Measurements from ENCODE around the gene GTF2F1.
"Not testable (repeated sequence)": the region's sequence is repeated elsewhere in the genome, so short reads cannot be mapped to it uniquely, and the experiment has no call there.

Gene GTF2F1

DNA sequence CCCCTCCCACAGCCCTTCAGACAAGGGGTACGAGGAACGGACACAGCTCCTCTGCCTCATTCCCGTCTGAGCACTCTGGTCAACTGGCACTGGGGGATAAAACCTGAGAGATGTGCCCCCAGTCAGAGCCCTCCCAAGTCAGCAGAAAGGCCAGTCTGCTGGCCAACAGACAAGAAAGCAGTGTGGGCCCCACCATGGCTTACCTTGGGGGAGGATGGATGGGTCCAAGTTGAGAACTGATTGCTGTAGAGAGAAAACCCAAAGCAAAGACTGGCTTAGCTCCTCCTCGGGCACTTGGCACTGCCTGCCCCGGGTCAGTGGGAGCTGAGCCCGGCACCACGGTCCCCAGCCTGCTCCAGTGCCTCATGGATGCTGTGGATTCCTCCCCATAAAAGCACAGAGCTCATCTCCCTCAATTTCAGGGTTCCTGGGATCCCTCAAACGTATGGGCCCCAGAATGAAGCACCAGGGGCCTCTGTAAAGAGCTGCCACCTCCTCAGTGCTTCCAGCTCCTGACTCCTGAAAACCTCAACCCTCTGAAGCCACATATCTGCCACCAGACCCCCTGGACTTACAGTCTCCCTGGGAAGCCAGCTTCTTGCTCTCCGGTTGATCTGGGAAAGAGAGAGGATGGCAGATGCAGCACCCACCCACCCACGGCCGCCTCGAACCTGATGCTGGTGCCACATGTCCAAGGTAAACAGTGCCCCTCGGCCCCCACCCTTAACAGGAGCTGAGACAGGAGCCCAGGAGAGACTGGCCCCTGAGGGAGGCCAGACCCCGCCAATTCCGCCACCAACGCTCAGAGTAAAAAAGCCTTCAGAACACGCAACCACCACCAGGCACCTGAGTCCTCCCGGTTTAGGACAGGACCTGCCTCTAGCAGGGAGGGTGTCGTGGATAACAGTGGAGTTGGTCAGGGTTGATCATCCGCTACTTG, 28.4 kb upstream of the GTF2F1 start:
- DNase-seq (ENCODE audit: low read depth): no peak
- no peak overlapping the region for H3K4me3 ChIP-seq (ENCODE audit: low read depth, low read length)

GRCh38 chr19:6418562-6418932, 25.6 kb upstream of the GTF2F1 start:
- DNase-seq (ENCODE audit: low read depth): no peak

GRCh38 chr19:6417713-6418561, 25.0 kb upstream of the GTF2F1 start:
- DNase-seq (ENCODE audit: low read depth): peak; percentile 1
- H3K4me3 ChIP-seq (ENCODE audit: low read depth, low read length): no peak overlapping the region

More at GRCh38 chr19:6418562-6418932, 25.6 kb upstream of the GTF2F1 start:
- no peak overlapping the region for H3K4me3 ChIP-seq (ENCODE audit: low read depth, low read length)

- DNase-seq (ENCODE audit: low read depth): no peak
Measured at GRCh38 chr19:6416658-6417405, 23.9 kb upstream of the GTF2F1 start.

DNA sequence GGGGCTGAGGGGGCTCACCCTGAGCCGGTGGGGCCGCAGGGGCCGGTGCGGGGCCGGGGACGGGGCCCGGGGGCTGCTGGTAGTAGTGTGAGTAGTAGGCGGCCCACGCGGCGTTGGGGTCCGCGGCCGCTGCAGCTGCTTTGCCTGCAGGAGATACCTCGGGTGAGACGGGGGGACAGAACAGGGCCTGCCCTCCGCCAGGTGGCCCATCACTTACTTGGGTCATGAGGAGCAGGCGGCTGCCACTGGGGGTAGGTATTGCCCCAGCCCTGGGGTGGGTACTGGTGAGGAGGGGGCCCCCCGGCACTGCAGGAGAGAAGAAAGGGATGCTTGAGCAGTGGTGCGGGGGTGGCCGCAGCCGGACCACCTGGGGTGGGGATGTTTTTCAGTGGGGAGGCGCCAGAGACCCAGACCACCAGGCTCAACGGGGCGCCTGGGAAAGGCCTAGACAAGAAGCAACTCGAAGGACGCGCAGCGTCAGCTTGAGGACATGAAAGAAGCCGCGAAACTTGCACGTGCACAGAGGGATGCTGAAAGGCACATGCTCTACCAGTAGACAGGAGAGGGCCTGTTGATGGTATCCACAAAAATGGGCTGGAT, 22.7 kb upstream of the GTF2F1 start:
- no peak for DNase-seq (ENCODE audit: low read depth)
- H3K4me3 ChIP-seq (ENCODE audit: low read depth, low read length): no peak overlapping the region

More at GRCh38 chr19:6416658-6417405, 23.9 kb upstream of the GTF2F1 start:
- no peak overlapping the region for H3K4me3 ChIP-seq (ENCODE audit: low read depth, low read length)

DNA sequence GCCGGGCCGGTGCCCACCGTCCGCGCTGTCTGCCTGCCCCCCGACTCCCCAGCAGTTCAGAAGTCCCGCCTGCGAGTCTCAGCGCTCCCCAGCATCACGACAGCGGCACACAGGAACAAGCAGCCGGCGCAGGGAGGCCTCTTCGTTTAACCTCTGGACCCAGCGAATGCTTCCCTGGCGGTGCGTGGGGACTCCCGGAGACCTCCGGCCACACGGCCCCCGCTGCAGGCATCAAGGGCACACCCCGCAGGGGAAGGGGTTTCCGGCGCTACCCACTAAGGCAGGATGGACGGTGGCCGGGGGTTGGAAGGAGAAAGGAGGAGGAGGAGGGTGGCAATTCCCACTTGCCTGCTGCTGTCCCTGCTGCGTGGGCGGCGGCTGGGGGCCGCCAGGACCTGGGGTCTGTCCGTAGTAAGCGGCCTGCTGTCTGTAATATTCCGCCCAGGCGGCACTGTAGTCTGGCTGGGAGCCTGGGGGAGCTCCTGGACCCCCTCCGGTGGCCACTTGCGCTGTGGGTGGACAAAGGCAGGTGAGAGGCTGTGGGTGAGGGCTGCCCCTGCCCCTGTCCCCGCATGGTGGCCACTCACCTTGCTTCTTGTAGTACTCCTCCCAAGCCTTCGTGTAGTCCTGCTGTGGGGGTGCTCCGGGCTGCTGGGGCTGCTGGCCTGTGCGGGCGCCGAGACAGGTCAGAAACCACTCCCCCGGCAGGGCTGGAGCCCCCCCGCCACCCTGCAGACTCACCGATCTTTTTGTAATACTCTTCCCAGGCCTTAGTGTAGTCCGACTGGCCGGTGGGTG, 22.0 kb upstream of the GTF2F1 start:
- H3K4me3 ChIP-seq (ENCODE audit: low read depth, low read length): no peak overlapping the region
- DNase-seq (ENCODE audit: low read depth): no peak

DNA sequence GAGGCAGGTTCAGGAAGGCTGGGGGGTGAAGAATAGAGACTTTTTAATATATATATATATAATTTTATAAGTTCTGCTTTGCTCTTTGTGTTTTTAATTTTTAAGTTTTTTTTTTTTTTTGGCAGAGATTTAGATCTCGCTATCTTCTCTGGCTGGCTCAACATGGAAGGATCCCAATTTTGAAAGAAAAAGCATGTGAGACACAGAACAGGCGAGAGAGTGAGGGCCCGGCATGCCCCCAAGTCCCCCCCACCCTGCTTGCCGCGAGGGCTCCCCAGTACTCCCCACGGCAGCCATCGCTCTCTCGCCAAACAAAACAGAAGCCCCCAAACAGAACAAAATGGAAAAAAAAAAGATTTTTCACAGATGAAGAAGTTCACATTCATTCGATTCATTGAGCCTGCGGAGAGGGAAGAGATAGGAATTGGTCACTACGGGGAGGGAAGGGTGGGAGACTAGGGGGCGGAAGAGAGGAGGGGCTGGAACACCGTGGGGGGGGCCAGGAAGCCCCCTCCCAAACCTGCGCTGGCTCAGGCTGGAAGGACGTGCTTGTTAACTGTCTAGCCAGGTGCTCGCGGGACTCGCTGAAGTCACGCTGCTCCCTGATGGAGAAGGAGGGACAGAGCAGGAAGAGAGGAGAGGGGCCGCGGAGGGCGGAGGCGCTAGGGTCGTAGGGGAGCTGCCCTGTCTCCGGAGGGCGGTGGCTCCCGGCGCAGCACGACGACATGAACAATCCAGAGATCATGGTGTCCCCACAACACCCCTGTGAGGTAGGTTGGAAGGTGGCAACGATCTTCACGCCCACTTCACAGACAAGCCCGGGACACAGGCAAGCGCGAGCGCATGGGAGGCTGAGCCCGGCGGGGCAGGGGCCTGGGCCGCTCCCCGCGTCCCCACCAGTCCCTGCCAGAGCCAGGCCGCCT, 21.0 kb upstream of the GTF2F1 start:
- no peak for DNase-seq (ENCODE audit: low read depth)
- no peak overlapping the region for H3K4me3 ChIP-seq (ENCODE audit: low read depth, low read length)

GRCh38 chr19:6413291-6413690, 20.3 kb upstream of the GTF2F1 start:
- DNase-seq (ENCODE audit: low read depth): no peak

DNA sequence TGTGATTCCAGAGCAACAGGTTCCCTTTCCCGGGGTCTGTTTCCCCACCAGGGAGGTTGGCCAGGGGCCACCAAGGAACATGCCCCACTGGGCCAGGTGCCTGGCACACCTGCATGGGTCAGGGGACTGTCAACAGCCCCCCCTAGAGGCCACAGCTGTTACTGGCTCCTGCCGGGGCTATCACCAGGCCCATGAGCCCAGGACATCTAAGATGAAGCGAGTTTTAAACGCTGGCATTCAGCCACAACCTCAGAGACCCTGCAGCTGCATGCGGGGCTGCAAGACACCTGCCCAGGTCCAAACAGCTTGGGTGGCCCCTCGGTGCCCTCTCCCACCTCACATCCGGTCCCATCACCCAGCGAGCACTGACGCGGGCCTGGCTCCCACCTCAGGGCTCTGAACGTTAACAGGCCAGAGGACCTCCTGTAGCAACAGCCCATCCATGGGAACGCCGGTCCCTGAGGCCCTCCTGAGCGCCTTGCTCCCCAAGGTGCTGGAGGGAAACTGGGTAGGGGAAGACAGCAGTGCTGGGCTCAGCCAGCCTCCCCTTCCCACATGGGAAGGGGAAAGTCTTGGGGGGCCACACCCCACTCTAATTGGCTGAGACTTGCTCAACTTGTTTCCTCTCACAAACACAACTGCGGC, 19.6 kb upstream of the GTF2F1 start:
- no peak for DNase-seq (ENCODE audit: low read depth)
- H3K4me3 ChIP-seq (ENCODE audit: low read depth, low read length): no peak overlapping the region

More at GRCh38 chr19:6413291-6413690, 20.3 kb upstream of the GTF2F1 start:
- no peak overlapping the region for H3K4me3 ChIP-seq (ENCODE audit: low read depth, low read length)

DNA sequence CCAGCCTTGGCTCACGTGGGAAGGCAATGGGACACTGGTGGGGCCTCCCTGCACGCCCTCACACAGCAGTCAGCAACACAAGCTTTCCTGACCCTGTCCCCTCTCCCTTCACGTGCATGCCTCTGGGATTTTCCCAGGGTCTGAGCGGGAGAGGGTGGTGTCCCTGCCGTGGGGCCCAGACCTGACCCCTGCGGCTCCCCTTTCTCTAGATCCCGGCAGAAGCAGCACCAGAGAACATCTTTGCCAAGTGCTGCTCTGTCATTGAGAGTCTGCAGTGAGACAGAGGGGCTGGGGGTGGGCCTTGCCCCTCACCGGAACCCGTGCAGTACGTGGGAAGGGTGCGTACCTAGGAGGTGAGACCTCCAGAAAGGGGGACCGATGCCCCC, 19.1 kb upstream of the GTF2F1 start:
- no peak overlapping the region for H3K4me3 ChIP-seq (ENCODE audit: low read depth, low read length)
- DNase-seq (ENCODE audit: low read depth): no peak

GRCh38 chr19:6409346-6409745, 16.4 kb upstream of the GTF2F1 start:
- DNase-seq (ENCODE audit: low read depth): no peak
- no peak overlapping the region for H3K4me3 ChIP-seq (ENCODE audit: low read depth, low read length)

DNA sequence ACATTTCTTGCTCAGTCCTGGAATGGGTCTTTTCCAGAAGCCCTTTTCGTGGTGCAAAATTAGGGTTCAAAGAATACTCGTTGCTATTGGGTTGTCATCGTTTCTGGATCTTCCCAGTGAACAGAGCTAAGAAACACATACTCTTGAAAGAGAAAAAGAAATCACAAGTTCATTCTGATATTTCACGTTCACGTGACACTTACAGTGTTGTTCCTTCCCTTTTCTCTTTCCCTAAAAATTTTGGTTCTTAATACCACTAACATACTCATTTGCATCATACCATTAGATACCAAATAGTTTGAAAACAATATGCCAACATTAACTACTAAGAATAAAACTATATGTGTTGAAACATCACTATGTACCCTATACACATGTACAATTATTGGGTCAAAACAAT, 13.4 kb upstream of the GTF2F1 start:
- DNase-seq (ENCODE audit: low read depth): no peak

DNA sequence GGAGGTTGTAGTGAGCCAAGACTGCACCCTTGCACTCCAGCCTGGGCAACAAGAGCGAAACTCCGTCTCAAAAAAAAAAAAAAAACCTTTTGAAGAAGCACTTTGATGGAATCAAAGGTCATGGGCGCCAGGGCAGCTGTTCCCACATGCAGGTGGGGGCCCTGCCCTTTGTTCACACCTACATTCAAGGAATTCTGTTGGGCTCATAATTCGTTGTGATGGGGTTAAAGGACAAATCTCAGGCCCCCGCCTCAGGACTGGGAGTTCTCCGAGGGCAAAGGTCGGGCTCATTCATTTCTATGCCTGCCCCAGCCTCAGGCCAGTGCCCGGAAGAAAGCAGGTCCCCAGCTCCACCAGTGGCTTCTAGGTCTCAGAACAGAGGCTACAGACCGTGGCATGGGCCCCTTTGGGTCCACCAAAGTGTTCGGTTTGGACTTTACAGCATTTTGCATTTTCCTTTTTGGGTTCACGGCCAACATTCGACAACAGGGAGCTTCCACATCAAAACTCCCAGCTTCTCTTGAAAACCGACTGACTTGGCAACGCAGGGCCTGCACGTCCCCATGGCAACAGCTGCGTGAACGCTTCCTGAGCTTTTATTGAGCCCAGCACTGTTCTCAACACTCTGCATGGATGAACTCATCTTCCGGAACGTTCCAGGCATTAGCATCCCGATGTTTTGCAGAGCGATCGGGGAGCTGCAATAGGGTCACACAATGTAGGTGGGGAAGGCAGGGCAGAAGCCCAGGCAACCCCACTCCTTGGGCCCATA, 10.1 kb upstream of the GTF2F1 start:
- peak; percentile 60 for DNase-seq (ENCODE audit: low read depth)
- no peak overlapping the region for H3K4me3 ChIP-seq (ENCODE audit: low read depth, low read length)

More for the DNA sequence above, 13.4 kb upstream of the GTF2F1 start:
- no peak overlapping the region for H3K4me3 ChIP-seq (ENCODE audit: low read depth, low read length)

- no peak for DNase-seq (ENCODE audit: low read depth)
- no peak overlapping the region for H3K4me3 ChIP-seq (ENCODE audit: low read depth, low read length)
Measured at GRCh38 chr19:6402058-6402457, 9.1 kb upstream of the GTF2F1 start.

DNA sequence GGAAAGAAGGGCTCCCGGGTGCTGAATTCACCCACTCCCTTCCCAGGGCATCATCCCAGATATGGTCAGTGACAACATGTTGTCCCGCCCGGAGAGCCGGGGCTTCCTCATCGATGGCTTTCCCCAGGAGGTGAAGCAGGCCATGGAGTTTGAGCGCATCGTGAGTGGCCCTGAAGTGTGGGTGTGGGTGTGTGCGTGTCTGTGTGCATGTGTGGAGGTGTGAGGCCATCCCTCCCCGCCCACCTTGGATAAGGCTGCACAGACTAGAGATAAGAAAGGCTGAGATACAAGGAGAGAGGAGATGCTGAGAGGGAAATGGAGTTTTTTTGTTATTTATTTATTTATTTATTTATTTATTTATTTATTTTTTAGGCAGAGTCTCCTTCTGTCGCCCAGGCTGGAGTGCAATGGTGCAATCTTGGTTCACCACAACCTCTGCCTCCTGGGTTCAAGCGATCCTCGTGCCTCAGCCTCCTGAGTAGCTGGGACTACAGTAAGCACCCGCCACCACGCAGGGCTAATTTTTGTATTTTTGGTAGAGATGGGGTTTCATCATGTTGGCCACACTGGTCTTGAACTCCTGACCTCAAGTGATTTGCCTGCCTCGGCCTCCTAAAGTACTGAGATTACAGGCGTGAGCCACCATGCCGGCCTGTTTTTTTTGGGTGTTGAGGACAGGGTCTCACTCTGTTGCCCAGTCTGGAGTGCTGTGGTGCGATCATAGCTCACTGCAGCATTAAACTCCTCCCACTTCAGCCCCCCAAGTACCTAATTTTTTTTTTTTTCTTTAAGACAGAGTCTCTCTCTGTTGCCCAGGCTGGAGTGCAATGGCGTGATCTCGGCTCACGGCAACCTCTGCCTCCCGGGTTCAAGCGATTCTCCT, 7.3 kb upstream of the GTF2F1 start:
- not testable (repeated sequence) for H3K4me3 ChIP-seq (ENCODE audit: low read depth, low read length); DNase-seq (ENCODE audit: low read depth)

Data from skeletal muscle cell (primary cell).